Uterus (tissue), 2 donors: ENCODE results near the gene MPO.

Experiments used
- CTCF ChIP-seq, 4 experiments: fragments of 200-600 bp in 2 of 4; fragments of 450-650 bp in 2 of 4; sonication (generic) in 2 of 4; IDR thresholded peaks; one replicate each; pipeline ENCODE4 v1.5.1; 2016 to 2019; ENCODE audit warnings: antibody characterized with exemption in 4 of 4, mild to moderate bottlenecking in 2 of 4, moderate library complexity in 1 of 4
- POLR2A ChIP-seq, 2 donors: fragments of 450-650 bp; IDR thresholded peaks; one replicate each; pipeline ENCODE4 v1.6.1; 2016; ENCODE audit warnings: antibody characterized with exemption in 2 of 2, mild to moderate bottlenecking in 1 of 2, moderate library complexity in 1 of 2

GRCh38 chr17:58265271-58265670 is 15.5 kb downstream of the MPO start:
- TF ChIP-seq CTCF (IDR thresholded peaks at IDR 0.05) = no peak
- no peak for TF ChIP-seq POLR2A (IDR thresholded peaks at IDR 0.05)
